WI38 (cell line): ENCODE data around the gene UBL4A.

Source experiments
- H3K4me3 ChIP-seq: 2 replicates; pipeline ENCODE4 v1.5.1; 2011; ENCODE audit warnings: low read depth, mild to moderate bottlenecking, control low read depth, low read length
- CTCF ChIP-seq: IDR thresholded peaks from 2 replicates; pipeline ENCODE4 v1.5.1; 2012; ENCODE audit warnings: low read depth, mild to moderate bottlenecking, control low read depth, low read length

Gene UBL4A

GRCh38 chrX:154435171-154435733 lies 51.2 kb downstream of the UBL4A start:
- no peak for TF ChIP-seq CTCF
- H3K4me3 ChIP-seq = no peak overlapping the region

GRCh38 chrX:154434394-154435168 lies 51.8 kb downstream of the UBL4A start:
- no peak for TF ChIP-seq CTCF
- H3K4me3 ChIP-seq = no peak overlapping the region
